Measurements from ENCODE around the gene SH3GL2.

The SH3GL2 gene

GRCh38 chr9:17648516-17648915 is 69.7 kb downstream of the SH3GL2 start:
- Mint-ChIP-seq H3K27ac (no peak overlapping the region), H3K4me1 (ENCODE audit: low read depth in 2 of 2) (no peaks in the 10 kb centered on the region), H3K4me3 (no peak overlapping the region)

GRCh38 chr9:17651725-17652124 is 72.9 kb downstream of the SH3GL2 start:
- DNase-seq (no peak), ATAC-seq (replicated peaks) (no peak)
- H3K9me3 Mint-ChIP-seq: peaks cover 3 to 14% of the 10 kb centered on the region in 2 donors
- H3K4me3 Mint-ChIP-seq: no peak overlapping the region
- no peaks in the 10 kb centered on the region for H3K36me3 Mint-ChIP-seq (ENCODE audit: insufficient read depth)
- H3K4me1 Mint-ChIP-seq (ENCODE audit: low read depth in 2 of 2): no peaks in the 10 kb centered on the region
- no peaks in the 10 kb centered on the region for H3K27me3 Mint-ChIP-seq
- no peak overlapping the region for H3K27ac Mint-ChIP-seq

More at GRCh38 chr9:17648516-17648915, 69.7 kb downstream of the SH3GL2 start:
- Mint-ChIP-seq H3K9me3 (peaks cover 12 to 32% of the 10 kb centered on the region in 2 donors), H3K36me3 (ENCODE audit: insufficient read depth) (no peaks in the 10 kb centered on the region), H3K27me3 (no peaks in the 10 kb centered on the region)
- ATAC-seq (replicated peaks): no peak
- DNase-seq: no peak

GRCh38 chr9:17653947-17654465 is 75.1 kb downstream of the SH3GL2 start:
- Mint-ChIP-seq H3K4me1 (ENCODE audit: low read depth in 2 of 2) (no peaks in the 10 kb centered on the region), H3K27ac (no peak overlapping the region), H3K4me3 (no peak overlapping the region), H3K36me3 (ENCODE audit: insufficient read depth) (no peaks in the 10 kb centered on the region), H3K9me3 (peaks cover 3 to 8% of the 10 kb centered on the region in 2 donors), H3K27me3 (no peaks in the 10 kb centered on the region)
- ATAC-seq (replicated peaks) (no peak), DNase-seq (no peak)

GRCh38 chr9:17656889-17657288 is 78.0 kb downstream of the SH3GL2 start:
- Mint-ChIP-seq H3K36me3 (ENCODE audit: insufficient read depth) (no peaks in the 10 kb centered on the region), H3K9me3 (peaks cover 0 to 2% of the 10 kb centered on the region in 2 donors), H3K27ac (no peak overlapping the region), H3K27me3 (no peaks in the 10 kb centered on the region), H3K4me1 (ENCODE audit: low read depth in 2 of 2) (no peaks in the 10 kb centered on the region), H3K4me3 (no peak overlapping the region)
- DNase-seq (no peak), ATAC-seq (replicated peaks) (no peak)

GRCh38 chr9:17658237-17658636 is 79.4 kb downstream of the SH3GL2 start:
- ATAC-seq (replicated peaks) (no peak), DNase-seq (no peak)
- no peaks in the 10 kb centered on the region for H3K36me3 Mint-ChIP-seq (ENCODE audit: insufficient read depth)
- H3K4me1 Mint-ChIP-seq (ENCODE audit: low read depth in 2 of 2): no peaks in the 10 kb centered on the region
- H3K9me3 Mint-ChIP-seq: peaks cover 0 to 2% of the 10 kb centered on the region in 2 donors
- H3K4me3 Mint-ChIP-seq: no peak overlapping the region
- H3K27ac Mint-ChIP-seq: no peak overlapping the region
- no peaks in the 10 kb centered on the region for H3K27me3 Mint-ChIP-seq

GRCh38 chr9:17660158-17660557 is 81.3 kb downstream of the SH3GL2 start:
- H3K4me1 Mint-ChIP-seq (ENCODE audit: low read depth in 2 of 2): no peaks in the 10 kb centered on the region
- ATAC-seq (replicated peaks) (no peak), DNase-seq (no peak)
- no peaks in the 10 kb centered on the region for H3K9me3 Mint-ChIP-seq
- no peak overlapping the region for H3K4me3 Mint-ChIP-seq
- no peaks in the 10 kb centered on the region for H3K27me3 Mint-ChIP-seq
- no peaks in the 10 kb centered on the region for H3K36me3 Mint-ChIP-seq (ENCODE audit: insufficient read depth)
- H3K27ac Mint-ChIP-seq: no peak overlapping the region

GRCh38 chr9:17665450-17665849 is 86.6 kb downstream of the SH3GL2 start:
- no peak for ATAC-seq (replicated peaks)
- Mint-ChIP-seq H3K27ac (no peak overlapping the region), H3K9me3 (no peaks in the 10 kb centered on the region), H3K4me1 (ENCODE audit: low read depth in 2 of 2) (no peaks in the 10 kb centered on the region), H3K4me3 (no peak overlapping the region), H3K27me3 (no peaks in the 10 kb centered on the region), H3K36me3 (ENCODE audit: insufficient read depth) (peaks cover 4% of the 10 kb centered on the region)
- DNase-seq: no peak

GRCh38 chr9:17669206-17669605 is 90.3 kb downstream of the SH3GL2 start:
- H3K27me3 Mint-ChIP-seq: no peaks in the 10 kb centered on the region
- H3K4me1 Mint-ChIP-seq (ENCODE audit: low read depth in 2 of 2): no peaks in the 10 kb centered on the region
- no peak overlapping the region for H3K27ac Mint-ChIP-seq
- no peak for ATAC-seq (replicated peaks)
- H3K36me3 Mint-ChIP-seq (ENCODE audit: insufficient read depth): peaks cover 4% of the 10 kb centered on the region
- DNase-seq: no peak
- H3K9me3 Mint-ChIP-seq: peaks cover 6 to 15% of the 10 kb centered on the region in 2 donors
- no peak overlapping the region for H3K4me3 Mint-ChIP-seq

- H3K4me1 Mint-ChIP-seq (ENCODE audit: low read depth in 2 of 2): no peaks in the 10 kb centered on the region
- H3K36me3 Mint-ChIP-seq (ENCODE audit: insufficient read depth): no peaks in the 10 kb centered on the region
- ATAC-seq (replicated peaks) (no peak), DNase-seq (no peak)
- no peak overlapping the region for H3K4me3 Mint-ChIP-seq
- peaks cover 5 to 16% of the 10 kb centered on the region in 2 donors for H3K9me3 Mint-ChIP-seq
- no peak overlapping the region for H3K27ac Mint-ChIP-seq
- H3K27me3 Mint-ChIP-seq: no peaks in the 10 kb centered on the region
Measured at GRCh38 chr9:17682684-17683083, 103.8 kb downstream of the SH3GL2 start.

- ATAC-seq (replicated peaks): no peak
- Mint-ChIP-seq H3K27ac (no peak overlapping the region), H3K36me3 (ENCODE audit: insufficient read depth) (no peaks in the 10 kb centered on the region)
Measured at GRCh38 chr9:17688834-17689233, 110.0 kb downstream of the SH3GL2 start.

GRCh38 chr9:17694336-17694735 is 115.5 kb downstream of the SH3GL2 start:
- H3K9me3 Mint-ChIP-seq: peaks cover 4 to 25% of the 10 kb centered on the region in 2 donors
- ATAC-seq (replicated peaks): no peak
- H3K4me3 Mint-ChIP-seq: no peak overlapping the region
- no peaks in the 10 kb centered on the region for H3K27me3 Mint-ChIP-seq
- DNase-seq: no peak
- no peak overlapping the region for H3K27ac Mint-ChIP-seq
- no peaks in the 10 kb centered on the region for H3K36me3 Mint-ChIP-seq (ENCODE audit: insufficient read depth)
- no peaks in the 10 kb centered on the region for H3K4me1 Mint-ChIP-seq (ENCODE audit: low read depth in 2 of 2)

More at GRCh38 chr9:17688834-17689233, 110.0 kb downstream of the SH3GL2 start:
- Mint-ChIP-seq H3K27me3 (no peaks in the 10 kb centered on the region), H3K9me3 (peaks cover 11 to 25% of the 10 kb centered on the region in 2 donors), H3K4me3 (no peak overlapping the region), H3K4me1 (ENCODE audit: low read depth in 2 of 2) (no peaks in the 10 kb centered on the region)
- no peak for DNase-seq

GRCh38 chr9:17695482-17695881 is 116.6 kb downstream of the SH3GL2 start:
- H3K27me3 Mint-ChIP-seq: no peaks in the 10 kb centered on the region
- H3K9me3 Mint-ChIP-seq: peaks cover 7 to 19% of the 10 kb centered on the region in 2 donors
- H3K4me1 Mint-ChIP-seq (ENCODE audit: low read depth in 2 of 2): no peaks in the 10 kb centered on the region
- H3K27ac Mint-ChIP-seq: no peak overlapping the region
- DNase-seq (no peak), ATAC-seq (replicated peaks) (no peak)
- H3K4me3 Mint-ChIP-seq: no peak overlapping the region
- no peaks in the 10 kb centered on the region for H3K36me3 Mint-ChIP-seq (ENCODE audit: insufficient read depth)

GRCh38 chr9:17699615-17700330 is 120.9 kb downstream of the SH3GL2 start:
- peaks cover 3 to 26% of the 10 kb centered on the region in 2 donors for H3K9me3 Mint-ChIP-seq

GRCh38 chr9:17706347-17706746 is 127.5 kb downstream of the SH3GL2 start:
- H3K4me3 Mint-ChIP-seq: no peak overlapping the region
- no peaks in the 10 kb centered on the region for H3K4me1 Mint-ChIP-seq (ENCODE audit: low read depth in 2 of 2)
- no peak for ATAC-seq (replicated peaks)
- H3K27me3 Mint-ChIP-seq: no peaks in the 10 kb centered on the region
- peaks cover 0 to 2% of the 10 kb centered on the region in 2 donors for H3K9me3 Mint-ChIP-seq
- no peak for DNase-seq
- no peaks in the 10 kb centered on the region for H3K36me3 Mint-ChIP-seq (ENCODE audit: insufficient read depth)
- no peak overlapping the region for H3K27ac Mint-ChIP-seq

More at GRCh38 chr9:17699615-17700330, 120.9 kb downstream of the SH3GL2 start:
- Mint-ChIP-seq H3K36me3 (ENCODE audit: insufficient read depth) (no peaks in the 10 kb centered on the region), H3K27me3 (no peaks in the 10 kb centered on the region), H3K4me3 (no peak overlapping the region), H3K4me1 (ENCODE audit: low read depth in 2 of 2) (no peaks in the 10 kb centered on the region), H3K27ac (no peak overlapping the region)
- ATAC-seq (replicated peaks): no peak
- DNase-seq: no peak
